HFFc6 (cell line): ENCODE results near the gene SNRPD2. TPM values are rescaled to one million over a fixed set of nuclear protein-coding genes. Genes with fewer than 3 reads are reported as not detected.

Experiments
- DNase-seq: peaks from one replicate; pipeline ENCODE4 v3.0.0-alpha.2; 2018
- H3K27ac Mint-ChIP-seq: 2 replicates; pipeline ENCODE4 v1.8.0; 2020; ENCODE audit warnings: mild to moderate bottlenecking, mixed read lengths
- H3K27me3 Mint-ChIP-seq: 2 replicates; pipeline ENCODE4 v1.8.0; 2021; ENCODE audit warnings: mild to moderate bottlenecking, moderate library complexity, mixed read lengths; ENCODE audit not compliant: insufficient read depth
- H3K36me3 Mint-ChIP-seq: 2 replicates; pipeline ENCODE4 v1.8.0; 2021; ENCODE audit warnings: low read depth, mixed read lengths
- H3K4me1 Mint-ChIP-seq: 2 replicates; pipeline ENCODE4 v1.8.0; 2020; ENCODE audit warnings: low read depth, mixed read lengths
- H3K4me3 Mint-ChIP-seq: 2 replicates; pipeline ENCODE4 v1.8.0; 2020; ENCODE audit warnings: mild to moderate bottlenecking, moderate library complexity, mixed read lengths
- H3K9me3 Mint-ChIP-seq: 2 replicates; pipeline ENCODE4 v1.8.0; 2020; ENCODE audit warnings: mild to moderate bottlenecking, mixed read lengths
- total RNA-seq, 6 experiments: library from RNA; stranded (reverse); fragmentation: NEBNext Ultra II Directional; extraction: Animal tissue kit (Norgen Biotek cat#: 25700); gene quantifications; 2 replicates in 1 of 6; 3 replicates in 5 of 6; pipeline ENCODE4 v1.2.3, GENCODE V29; 2021
- TF ChIP-seq, protein P1 (sequence below): fragments of 200-600 bp; sonication (generic); IDR thresholded peaks from 2 replicates; pipeline ENCODE4 v1.5.0; 2021; ENCODE audit warnings: antibody characterized with exemption, mild to moderate bottlenecking

The SNRPD2 gene
- total RNA-seq, 6 experiments from 2014 or later, result 470 to 573 (median 517) TPM

DNA sequence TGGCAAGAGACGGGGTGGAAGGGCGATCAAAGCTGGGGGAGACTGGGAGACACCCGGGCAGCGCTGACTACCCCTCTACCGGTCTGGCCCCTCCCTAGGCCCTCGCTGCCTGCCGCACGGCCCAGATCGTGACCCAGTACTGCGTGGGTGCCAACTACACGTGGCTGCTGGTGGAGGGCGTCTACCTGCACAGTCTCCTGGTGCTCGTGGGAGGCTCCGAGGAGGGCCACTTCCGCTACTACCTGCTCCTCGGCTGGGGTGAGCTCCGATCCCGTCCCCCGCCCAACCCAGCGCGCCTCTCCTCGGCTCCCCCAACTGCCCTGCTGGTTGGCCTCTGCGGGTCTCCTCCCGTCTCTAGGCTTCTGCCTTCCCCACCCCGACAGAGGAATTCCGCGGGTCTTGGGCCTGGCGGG lies 14.9 kb downstream of the SNRPD2 start:
- Mint-ChIP-seq H3K27ac (no peak overlapping the region), H3K36me3 (no peaks in the 10 kb centered on the region), H3K27me3 (peaks cover 1% of the 10 kb centered on the region), H3K4me1 (peaks cover 14% of the 10 kb centered on the region), H3K4me3 (peak overlapping the region; percentile 51; the same call in 1 of the 2 replicates), H3K9me3 (no peaks in the 10 kb centered on the region)
- TF ChIP-seq, protein P1, sequence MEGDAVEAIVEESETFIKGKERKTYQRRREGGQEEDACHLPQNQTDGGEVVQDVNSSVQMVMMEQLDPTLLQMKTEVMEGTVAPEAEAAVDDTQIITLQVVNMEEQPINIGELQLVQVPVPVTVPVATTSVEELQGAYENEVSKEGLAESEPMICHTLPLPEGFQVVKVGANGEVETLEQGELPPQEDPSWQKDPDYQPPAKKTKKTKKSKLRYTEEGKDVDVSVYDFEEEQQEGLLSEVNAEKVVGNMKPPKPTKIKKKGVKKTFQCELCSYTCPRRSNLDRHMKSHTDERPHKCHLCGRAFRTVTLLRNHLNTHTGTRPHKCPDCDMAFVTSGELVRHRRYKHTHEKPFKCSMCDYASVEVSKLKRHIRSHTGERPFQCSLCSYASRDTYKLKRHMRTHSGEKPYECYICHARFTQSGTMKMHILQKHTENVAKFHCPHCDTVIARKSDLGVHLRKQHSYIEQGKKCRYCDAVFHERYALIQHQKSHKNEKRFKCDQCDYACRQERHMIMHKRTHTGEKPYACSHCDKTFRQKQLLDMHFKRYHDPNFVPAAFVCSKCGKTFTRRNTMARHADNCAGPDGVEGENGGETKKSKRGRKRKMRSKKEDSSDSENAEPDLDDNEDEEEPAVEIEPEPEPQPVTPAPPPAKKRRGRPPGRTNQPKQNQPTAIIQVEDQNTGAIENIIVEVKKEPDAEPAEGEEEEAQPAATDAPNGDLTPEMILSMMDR, result no peak
- no peak for DNase-seq

DNA sequence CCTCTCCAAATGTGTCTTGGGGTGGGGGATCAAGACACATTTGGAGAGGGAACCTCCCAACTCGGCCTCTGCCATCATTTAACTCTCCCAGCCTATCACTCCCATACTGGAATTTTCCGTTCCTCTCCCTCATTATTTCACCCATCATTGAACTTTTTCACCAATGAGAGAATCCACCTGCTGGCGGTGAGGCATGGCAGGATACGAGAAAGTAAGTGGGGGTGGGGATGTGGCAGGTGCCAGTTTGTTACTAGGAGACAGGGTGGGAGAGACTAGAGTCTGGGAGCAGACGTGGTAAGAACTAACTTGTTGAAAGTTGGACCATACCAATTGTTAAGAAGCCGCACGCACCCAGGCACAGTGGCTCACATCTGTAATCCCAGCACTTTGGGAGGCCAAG lies 16.8 kb downstream of the SNRPD2 start:
- TF ChIP-seq, protein P1, result no peak
- H3K4me3 Mint-ChIP-seq, result no peak overlapping the region
- no peak for DNase-seq
- H3K36me3 Mint-ChIP-seq, result no peaks in the 10 kb centered on the region
- peaks cover 1% of the 10 kb centered on the region; the same call in 1 of the 2 replicates for H3K27me3 Mint-ChIP-seq
- H3K9me3 Mint-ChIP-seq, result no peaks in the 10 kb centered on the region
- H3K27ac Mint-ChIP-seq, result no peak overlapping the region
- H3K4me1 Mint-ChIP-seq, result peaks cover 6% of the 10 kb centered on the region

GRCh38 chr19:45670670-45671453 lies 20.9 kb downstream of the SNRPD2 start:
- peaks cover 25% of the 10 kb centered on the region for H3K4me1 Mint-ChIP-seq
- H3K36me3 Mint-ChIP-seq, result no peaks in the 10 kb centered on the region
- no peak overlapping the region for H3K27ac Mint-ChIP-seq
- H3K27me3 Mint-ChIP-seq, result peaks cover 3% of the 10 kb centered on the region
- H3K9me3 Mint-ChIP-seq, result no peaks in the 10 kb centered on the region
- H3K4me3 Mint-ChIP-seq, result no peak overlapping the region
- peak; percentile 8 for DNase-seq
- TF ChIP-seq, protein P1, result no peak

DNA sequence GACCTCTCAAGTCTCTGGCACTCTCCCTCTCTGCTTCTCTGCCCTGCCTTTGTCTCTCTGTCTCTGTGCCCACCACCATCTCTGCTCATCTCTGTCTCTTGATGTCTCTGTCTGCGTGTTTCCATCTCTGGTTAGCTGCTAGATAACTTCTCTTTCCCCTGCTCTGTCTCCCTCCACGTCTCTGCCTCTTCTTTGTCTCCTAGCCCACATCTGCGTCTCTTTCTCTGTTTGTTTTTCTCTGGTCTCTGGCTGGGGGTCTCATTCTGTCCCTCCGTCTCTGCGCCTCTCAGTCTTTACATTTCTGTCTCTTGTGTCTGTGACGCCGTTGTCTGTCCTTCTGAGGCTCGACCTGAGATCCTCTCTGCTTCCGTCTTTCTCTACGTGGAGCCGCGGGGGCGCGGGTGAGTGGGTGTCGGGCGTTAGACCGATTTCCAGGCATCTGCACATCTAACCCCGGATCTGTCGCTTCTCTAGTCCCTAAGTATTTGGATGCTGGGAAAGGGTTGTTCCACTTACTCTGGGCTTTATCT lies 23.3 kb downstream of the SNRPD2 start:
- Mint-ChIP-seq H3K4me3 (peak overlapping the region; percentile 89), H3K27ac (peak overlapping the region; percentile 56), H3K27me3 (peaks cover 8% of the 10 kb centered on the region), H3K4me1 (peaks cover 34% of the 10 kb centered on the region), H3K9me3 (no peaks in the 10 kb centered on the region), H3K36me3 (no peaks in the 10 kb centered on the region)
- TF ChIP-seq, protein P1, result no peak
- no peak for DNase-seq

- H3K27ac Mint-ChIP-seq, result peak within 1 kb of the TSS; percentile 56
These were observed 24.0 kb downstream of the SNRPD2 start, which contains the start of gene GIPR for GRCh38 chr19:45667620-45668341. Gene GIPR, plus strand, starts transcription at chr19:45668221. Its CDS starts 1,300 bp downstream, at chr19:45669521.

More at GRCh38 chr19:45667620-45668341, 24.0 kb downstream of the SNRPD2 start, which contains the start of gene GIPR:
- Mint-ChIP-seq H3K4me1 (peaks cover 34% of the 10 kb centered on the region), H3K27me3 (peaks cover 8% of the 10 kb centered on the region), H3K36me3 (no peaks in the 10 kb centered on the region), H3K4me3 (peak within 1 kb of the TSS; percentile 89), H3K9me3 (no peaks in the 10 kb centered on the region)
- peak; percentile 53 for DNase-seq
- TF ChIP-seq, protein P1, result no peak
